Measurements from ENCODE around the gene EBI3. TPM values are rescaled to one million over a fixed set of nuclear protein-coding genes. Genes with fewer than 3 reads are reported as not detected.

EBI3 gene
- total RNA-seq, 1 experiment from 2014 or later: 1.4 TPM

GRCh38 chr19:4238831-4239230 is 9.5 kb downstream of the EBI3 start:
- Histone ChIP-seq H3K4me1 (ENCODE audit: insufficient read depth, low read length) (no peaks in the 10 kb centered on the region), H3K56ac (ENCODE audit: insufficient read length, low read depth, low read length) (no peak overlapping the region), H3K27ac (ENCODE audit: insufficient read length, low read depth, low read length) (no peak overlapping the region), H3T11ph (ENCODE audit: low read length) (no peak overlapping the region), H3K79me1 (ENCODE audit: insufficient read depth, low read depth, low read length, poor library complexity, severe bottlenecking) (no peaks in the 10 kb centered on the region), H2BK5ac (ENCODE audit: insufficient read length, low read length) (no peak overlapping the region), H2BK15ac (ENCODE audit: low read depth, low read length) (no peak overlapping the region), H2BK12ac (ENCODE audit: insufficient read length, low read depth, low read length) (no peak overlapping the region), H4K8ac (replicated peaks; ENCODE audit: insufficient read length, low read depth, low read length) (no peak overlapping the region), H3K14ac (ENCODE audit: insufficient read depth, low read length) (no peak overlapping the region), H3K9me3 (ENCODE audit: control insufficient read depth, low read depth, low read length) (no peaks in the 10 kb centered on the region), H3K23ac (ENCODE audit: insufficient read length, low read depth, low read length) (no peak overlapping the region), H2BK120ac (ENCODE audit: low read depth, low read length, poor library complexity, severe bottlenecking) (no peak overlapping the region), H2AK5ac (ENCODE audit: insufficient read length, low read length) (no peak overlapping the region), H3K79me2 (ENCODE audit: insufficient read depth, low read length) (no peaks in the 10 kb centered on the region), H3K23me2 (ENCODE audit: insufficient read length, low read depth, low read length, poor library complexity, severe bottlenecking) (no peaks in the 10 kb centered on the region), H3K4ac (ENCODE audit: low read depth, low read length) (no peak overlapping the region), H4K91ac (ENCODE audit: insufficient read length, low read depth, low read length) (no peak overlapping the region), H3K4me2 (ENCODE audit: insufficient read depth, insufficient read length, low read length) (no peak overlapping the region), H3K9ac (ENCODE audit: extremely low read depth, insufficient read length, low read length) (no peak overlapping the region), H2BK20ac (ENCODE audit: low read depth, low read length, poor library complexity, severe bottlenecking) (no peak overlapping the region), H3K27me3 (ENCODE audit: insufficient read depth, low read length) (no peaks in the 10 kb centered on the region), H3K18ac (ENCODE audit: insufficient read length, low read depth, low read length) (no peak overlapping the region), H4K20me1 (ENCODE audit: control insufficient read depth, insufficient read depth, insufficient read length) (no peaks in the 10 kb centered on the region), H4K5ac (ENCODE audit: insufficient read length, low read depth, low read length) (no peak overlapping the region), H2AFZ (ENCODE audit: low read length) (no peak overlapping the region)
- H3K9me3 Mint-ChIP-seq: peaks cover 5 to 12% of the 10 kb centered on the region in 2 experiments
- no peak for TF ChIP-seq CTCF (conservative IDR thresholded peaks at IDR 0.05)
- no CpG with 5 or more reads among the region's 4 CpGs for WGBS (ENCODE audit: extremely low coverage, insufficient read length, low lambda C conversion rate)
- H3K4me1 Mint-ChIP-seq: peaks cover 0 to 5% of the 10 kb centered on the region in 2 experiments; a peak in 2 of 4 replicates
- DNase-seq: no peak
- H3K27me3 Mint-ChIP-seq (ENCODE audit: low read depth): peaks cover 18% of the 10 kb centered on the region
- H3K4me3 Mint-ChIP-seq: no peak overlapping the region
- H3K27ac Mint-ChIP-seq: no peak overlapping the region
- no peaks in the 10 kb centered on the region; a peak in 1 of 7 replicates for H3K36me3 Mint-ChIP-seq (ENCODE audit: insufficient read depth in 1 of 3, low read depth in 3 of 3)
